ENCODE results near the gene CCNG2.

The CCNG2 gene

GRCh38 chr4:77193511-77194102, 36.6 kb downstream of the CCNG2 start:
- no peak for TF ChIP-seq CTCF (conservative IDR thresholded peaks at IDR 0.05; ENCODE audit: low read depth, low read length)
- no peak overlapping the region for H3K4me3 ChIP-seq (ENCODE audit: low read depth, low read length)
- DNase-seq (ENCODE audit: low read depth): no peak

GRCh38 chr4:77194366-77194765, 37.4 kb downstream of the CCNG2 start:
- DNase-seq (ENCODE audit: low read depth): no peak
- no peak overlapping the region for H3K4me3 ChIP-seq (ENCODE audit: low read depth, low read length)
- no peak for TF ChIP-seq CTCF (conservative IDR thresholded peaks at IDR 0.05; ENCODE audit: low read depth, low read length)

- no peak overlapping the region for H3K4me3 ChIP-seq (ENCODE audit: low read depth, low read length)
- no peak for TF ChIP-seq CTCF (conservative IDR thresholded peaks at IDR 0.05; ENCODE audit: low read depth, low read length)
- DNase-seq (ENCODE audit: low read depth): no peak
Measured at GRCh38 chr4:77194989-77195388, 38.0 kb downstream of the CCNG2 start.

GRCh38 chr4:77196866-77197265, 39.9 kb downstream of the CCNG2 start:
- DNase-seq (ENCODE audit: low read depth): no peak
- H3K4me3 ChIP-seq (ENCODE audit: low read depth, low read length): no peak overlapping the region
- TF ChIP-seq CTCF (conservative IDR thresholded peaks at IDR 0.05; ENCODE audit: low read depth, low read length): no peak

- TF ChIP-seq CTCF (conservative IDR thresholded peaks at IDR 0.05; ENCODE audit: low read depth, low read length): no peak
- H3K4me3 ChIP-seq (ENCODE audit: low read depth, low read length): no peak overlapping the region
- no peak for DNase-seq (ENCODE audit: low read depth)
Measured at GRCh38 chr4:77197361-77197760, 40.4 kb downstream of the CCNG2 start.

- H3K4me3 ChIP-seq (ENCODE audit: low read depth, low read length): no peak overlapping the region
- DNase-seq (ENCODE audit: low read depth): no peak
- TF ChIP-seq CTCF (conservative IDR thresholded peaks at IDR 0.05; ENCODE audit: low read depth, low read length): no peak
Measured at GRCh38 chr4:77197831-77198230, 40.8 kb downstream of the CCNG2 start.

GRCh38 chr4:77199276-77199675, 42.3 kb downstream of the CCNG2 start:
- no peak for DNase-seq (ENCODE audit: low read depth)
- TF ChIP-seq CTCF (conservative IDR thresholded peaks at IDR 0.05; ENCODE audit: low read depth, low read length): no peak
- no peak overlapping the region for H3K4me3 ChIP-seq (ENCODE audit: low read depth, low read length)
